ENCODE measurements around the gene ROMO1.

The ROMO1 gene

GRCh38 chr20:35731469-35731788, 32.2 kb downstream of the ROMO1 start:
- no peak for DNase-seq (ENCODE audit: low read depth, low spot score)
- TF ChIP-seq CTCF (IDR thresholded peaks at IDR 0.05; ENCODE audit: low read depth, low read length) = no peak
- in situ Hi-C loops (cut with HindIII; ENCODE audit: low sequenced_read_pairs) = no loop called here
- H3K4me3 ChIP-seq (ENCODE audit: low read depth, low read length) = no peak overlapping the region

GRCh38 chr20:35731862-35732643, 32.8 kb downstream of the ROMO1 start:
- DNase-seq (ENCODE audit: low read depth, low spot score) = no peak
- H3K4me3 ChIP-seq (ENCODE audit: low read depth, low read length) = no peak overlapping the region
- no peak for TF ChIP-seq CTCF (IDR thresholded peaks at IDR 0.05; ENCODE audit: low read depth, low read length)
- in situ Hi-C loops (cut with HindIII; ENCODE audit: low sequenced_read_pairs) = no loop called here

- no peak for TF ChIP-seq CTCF (IDR thresholded peaks at IDR 0.05; ENCODE audit: low read depth, low read length)
- H3K4me3 ChIP-seq (ENCODE audit: low read depth, low read length) = no peak overlapping the region
- no peak for DNase-seq (ENCODE audit: low read depth, low spot score)
- in situ Hi-C loops (cut with HindIII; ENCODE audit: low sequenced_read_pairs) = no loop called here
These were observed 33.4 kb downstream of the ROMO1 start for GRCh38 chr20:35732644-35732982.

- no peak for TF ChIP-seq CTCF (IDR thresholded peaks at IDR 0.05; ENCODE audit: low read depth, low read length)
These were observed 35.2 kb downstream of the ROMO1 start for GRCh38 chr20:35734374-35734773.

GRCh38 chr20:35734777-35735649, 35.8 kb downstream of the ROMO1 start:
- no peak for TF ChIP-seq CTCF (IDR thresholded peaks at IDR 0.05; ENCODE audit: low read depth, low read length)
- in situ Hi-C loops (cut with HindIII; ENCODE audit: low sequenced_read_pairs) = no loop called here
- H3K4me3 ChIP-seq (ENCODE audit: low read depth, low read length) = no peak overlapping the region

More at GRCh38 chr20:35734374-35734773, 35.2 kb downstream of the ROMO1 start:
- DNase-seq (ENCODE audit: low read depth, low spot score) = no peak
- H3K4me3 ChIP-seq (ENCODE audit: low read depth, low read length) = no peak overlapping the region
- in situ Hi-C loops (cut with HindIII; ENCODE audit: low sequenced_read_pairs) = no loop called here

GRCh38 chr20:35735826-35736470, 36.7 kb downstream of the ROMO1 start:
- in situ Hi-C loops (cut with HindIII; ENCODE audit: low sequenced_read_pairs) = no loop called here
- no peak for DNase-seq (ENCODE audit: low read depth, low spot score)
- no peak overlapping the region for H3K4me3 ChIP-seq (ENCODE audit: low read depth, low read length)
- TF ChIP-seq CTCF (IDR thresholded peaks at IDR 0.05; ENCODE audit: low read depth, low read length) = no peak

More at GRCh38 chr20:35734777-35735649, 35.8 kb downstream of the ROMO1 start:
- no peak for DNase-seq (ENCODE audit: low read depth, low spot score)
